Tibial nerve (tissue), 4 donors: ENCODE data around the gene UNC93A.

Experiments
- EP300 ChIP-seq, 2 donors: sonication (generic); formaldehyde crosslinking; IDR thresholded peaks; one replicate each; pipeline ENCODE4 v1.6.1; 2017; ENCODE audit warnings: antibody characterized with exemption in 2 of 2, mild to moderate bottlenecking in 1 of 2
- POLR2A ChIP-seq, 2 donors: fragments of 450-650 bp; IDR thresholded peaks; one replicate each; pipeline ENCODE4 v1.6.1; 2017; ENCODE audit warnings: antibody characterized with exemption in 2 of 2, mild to moderate bottlenecking in 2 of 2, moderate library complexity in 2 of 2
- TF ChIP-seq, protein P1 (sequence below), 5 experiments: fragments of 200-600 bp in 3 of 5; fragments of 450-650 bp in 2 of 5; sonication (generic) in 3 of 5; IDR thresholded peaks; one replicate each; pipeline ENCODE4 v1.5.1; 2016 to 2019; ENCODE audit warnings: antibody characterized with exemption in 5 of 5, mild to moderate bottlenecking in 3 of 5, moderate library complexity in 2 of 5

DNA sequence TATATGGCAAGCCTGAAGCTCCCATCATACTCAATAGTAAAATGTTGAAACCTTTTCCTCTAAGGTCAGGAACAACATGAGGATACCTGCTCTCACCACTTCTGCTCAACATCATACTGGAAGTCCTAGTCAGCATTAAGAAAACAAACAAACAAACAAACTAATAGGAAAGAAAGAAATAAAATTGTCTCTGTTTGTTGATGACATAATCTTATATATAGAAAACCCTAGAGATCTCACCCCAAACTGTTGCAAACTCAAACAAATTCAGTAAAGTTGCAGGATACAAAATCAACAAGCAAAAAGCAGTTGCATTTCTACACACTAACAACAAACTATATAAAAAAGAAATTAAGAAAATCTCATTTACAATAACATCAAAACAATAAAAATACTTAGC, 54.2 kb downstream of the UNC93A start:
- TF ChIP-seq, protein P1, sequence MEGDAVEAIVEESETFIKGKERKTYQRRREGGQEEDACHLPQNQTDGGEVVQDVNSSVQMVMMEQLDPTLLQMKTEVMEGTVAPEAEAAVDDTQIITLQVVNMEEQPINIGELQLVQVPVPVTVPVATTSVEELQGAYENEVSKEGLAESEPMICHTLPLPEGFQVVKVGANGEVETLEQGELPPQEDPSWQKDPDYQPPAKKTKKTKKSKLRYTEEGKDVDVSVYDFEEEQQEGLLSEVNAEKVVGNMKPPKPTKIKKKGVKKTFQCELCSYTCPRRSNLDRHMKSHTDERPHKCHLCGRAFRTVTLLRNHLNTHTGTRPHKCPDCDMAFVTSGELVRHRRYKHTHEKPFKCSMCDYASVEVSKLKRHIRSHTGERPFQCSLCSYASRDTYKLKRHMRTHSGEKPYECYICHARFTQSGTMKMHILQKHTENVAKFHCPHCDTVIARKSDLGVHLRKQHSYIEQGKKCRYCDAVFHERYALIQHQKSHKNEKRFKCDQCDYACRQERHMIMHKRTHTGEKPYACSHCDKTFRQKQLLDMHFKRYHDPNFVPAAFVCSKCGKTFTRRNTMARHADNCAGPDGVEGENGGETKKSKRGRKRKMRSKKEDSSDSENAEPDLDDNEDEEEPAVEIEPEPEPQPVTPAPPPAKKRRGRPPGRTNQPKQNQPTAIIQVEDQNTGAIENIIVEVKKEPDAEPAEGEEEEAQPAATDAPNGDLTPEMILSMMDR (IDR thresholded peaks at IDR 0.05), result no peak
- no peak for TF ChIP-seq POLR2A (IDR thresholded peaks at IDR 0.05)
- TF ChIP-seq EP300 (IDR thresholded peaks at IDR 0.05), result no peak
